GM19351 (cell line): ENCODE measurements around the gene KCNJ10.
A peak's percentile ranks its signal among the peaks of the same experiment; 100 is the strongest.

Experiments used
- ATAC-seq: cut with Tn5 transposase; IDR thresholded peaks from one replicate; pipeline ENCODE4 v1.9.1; 2021; ENCODE audit warnings: mild to moderate bottlenecking, moderate library complexity; ENCODE audit not compliant: unreplicated experiment

KCNJ10 gene

GRCh38 chr1:160084771-160085321, 14.9 kb upstream of the KCNJ10 start:
- ATAC-seq: no peak

- no peak for ATAC-seq
Measured at GRCh38 chr1:160083968-160084770, 14.2 kb upstream of the KCNJ10 start.

GRCh38 chr1:160082926-160083325, 13.0 kb upstream of the KCNJ10 start:
- ATAC-seq: no peak

- ATAC-seq: no peak
Measured at GRCh38 chr1:160082487-160082886, 12.5 kb upstream of the KCNJ10 start.

GRCh38 chr1:160081261-160081936, 11.4 kb upstream of the KCNJ10 start, which contains the start of gene KCNJ9:
TSS of gene KCNJ9 (plus strand) at chr1:160081538. CDS start at chr1:160084031, 2,493 bp downstream.
- no peak for ATAC-seq

GRCh38 chr1:160080381-160081100, 10.6 kb upstream of the KCNJ10 start:
- no peak for ATAC-seq

- no peak for ATAC-seq
Measured at GRCh38 chr1:160079448-160079847, 9.5 kb upstream of the KCNJ10 start.

- peak; percentile 79 for ATAC-seq
Measured at GRCh38 chr1:160078512-160079195, 8.7 kb upstream of the KCNJ10 start.

- ATAC-seq: no peak
Measured at GRCh38 chr1:160077486-160077885, 7.5 kb upstream of the KCNJ10 start.

GRCh38 chr1:160076295-160076694, 6.3 kb upstream of the KCNJ10 start:
- ATAC-seq: no peak

GRCh38 chr1:160075836-160076235, 5.9 kb upstream of the KCNJ10 start:
- ATAC-seq: no peak

GRCh38 chr1:160074865-160075264, 4.9 kb upstream of the KCNJ10 start:
- no peak for ATAC-seq

GRCh38 chr1:160071289-160071688, 1.3 kb upstream of the KCNJ10 start:
- no peak for ATAC-seq

GRCh38 chr1:160070243-160071163, 543 bp upstream of the KCNJ10 start:
- peak; percentile 44 for ATAC-seq

GRCh38 chr1:160068225-160068624, 1.7 kb downstream of the KCNJ10 start:
- ATAC-seq: no peak

- no peak for ATAC-seq
Measured at GRCh38 chr1:160066829-160067745, 2.9 kb downstream of the KCNJ10 start.

- ATAC-seq: no peak
Measured at GRCh38 chr1:160064746-160065145, 5.2 kb downstream of the KCNJ10 start.

- ATAC-seq: no peak
Measured at GRCh38 chr1:160064164-160064563, 5.8 kb downstream of the KCNJ10 start.

GRCh38 chr1:160063176-160063575, 6.8 kb downstream of the KCNJ10 start:
- ATAC-seq: no peak
